Measurements from ENCODE around the gene TRIM7. TPM values are rescaled to one million over a fixed set of nuclear protein-coding genes. Genes with fewer than 3 reads are reported as not detected.

The TRIM7 gene
- total RNA-seq, 1 experiment from 2014 or later = 30.2 TPM

DNA sequence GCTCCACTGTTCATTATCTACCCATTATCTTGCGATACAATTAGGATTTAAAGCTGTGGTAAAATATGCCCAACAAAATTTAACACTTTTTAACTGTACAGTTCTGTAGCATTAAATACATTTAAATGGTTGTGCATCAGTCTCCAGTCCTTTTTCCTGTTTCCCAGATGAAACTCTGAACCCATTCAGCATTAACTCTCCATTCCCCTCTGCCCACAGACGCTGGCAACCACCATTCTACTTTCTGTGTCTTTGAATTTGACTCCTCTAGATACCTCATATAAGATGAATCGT, 2.9 kb upstream of the TRIM7 start:
- H4K20me1 ChIP-seq (ENCODE audit: insufficient read depth) = no peaks in the 10 kb centered on the region
- RAD21 ChIA-PET (ENCODE audit: low non-redundant PET in 1 of 2, low total read pairs in 2 of 2, uncharacterized antibody in 2 of 2, unreplicated experiment in 2 of 2) = interaction anchor here (0.7 to 1.1 kb wide), 2 partner anchors 16 to 35 kb away, joined by 3 to 4 read pairs; no protein-coding TSS in a partner anchor
- H3K36me3 ChIP-seq (ENCODE audit: control insufficient read depth in 1 of 2, insufficient read depth in 2 of 2, low read length in 2 of 2) = no peaks in the 10 kb centered on the region
- H3K4me2 ChIP-seq (ENCODE audit: low read length) = peak overlapping the region; percentile 94
- H3K4me1 ChIP-seq (ENCODE audit: control insufficient read depth in 1 of 2, insufficient read depth in 2 of 2, low read length in 2 of 2) = peaks cover 27 to 60% of the 10 kb centered on the region in 2 experiments
- H3K79me2 ChIP-seq (ENCODE audit: insufficient read depth, low read length) = no peaks in the 10 kb centered on the region; the same call in 1 of the 2 replicates
- no peaks in the 10 kb centered on the region for H3K9me3 ChIP-seq (ENCODE audit: control insufficient read depth in 1 of 2, insufficient read depth in 1 of 2, low read depth in 1 of 2, low read length in 2 of 2)
- peak overlapping the region; percentile 24; the same call in 1 of the 2 replicates for H3K27ac ChIP-seq (ENCODE audit: low read depth, low read length)
- intact Hi-C loops (cut with micrococcal nuclease) = loop anchor here (1.0 to 2.0 kb wide), 3 partner anchors 15 to 35 kb away; partner anchors contain the start of gene TRIM41
- CTCF ChIA-PET = interaction anchor here (0.6 to 2.1 kb wide), 3 partner anchors 27 to 40 kb away, joined by 5 to 9 read pairs (median 9); no protein-coding TSS in a partner anchor
- no peak for DNase-seq (ENCODE audit: low read depth, low spot score)
- H3K9me2 ChIP-seq (ENCODE audit: insufficient read depth) = no peaks in the 10 kb centered on the region
- H3K9ac ChIP-seq (ENCODE audit: low read length) = no peak overlapping the region
- no peaks in the 10 kb centered on the region for H3K27me3 ChIP-seq (ENCODE audit: insufficient read depth, low read length)
- ATAC-seq = no peak
- H2AFZ ChIP-seq (ENCODE audit: low read depth, low read length, poor library complexity, severe bottlenecking) = no peak overlapping the region
- POLR2A ChIA-PET = interaction anchor here (1.1 to 4.3 kb wide), 6 partner anchors 15 to 38 kb away, joined by 4 to 41 read pairs (median 14); partner anchors contain the start of genes RACK1 and TRIM41
- no TSS peak for BruUV-seq (replicated peaks)
- TF ChIP-seq POLR2AphosphoS5 (IDR thresholded peaks at IDR 0.05; ENCODE audit: low read depth, low read length) (no peak), ELF1 (IDR thresholded peaks at IDR 0.05; ENCODE audit: borderline replicate concordance, low read depth) (no peak), EGR1 (IDR thresholded peaks at IDR 0.05; ENCODE audit: low read depth) (no peak), SP1 (IDR thresholded peaks at IDR 0.05; ENCODE audit: low read depth) (no peak), ATF3 (IDR thresholded peaks at IDR 0.05) (no peak), ZFX (IDR thresholded peaks at IDR 0.05) (no peak), SIN3A (IDR thresholded peaks at IDR 0.05; ENCODE audit: low read depth) (no peak)
- H3K4me3 ChIP-seq (replicated peaks in 1 of 2; ENCODE audit: low read depth in 1 of 2, low read length in 2 of 2) = no peak overlapping the region

GRCh38 chr5:181207214-181207959, 2.4 kb upstream of the TRIM7 start:
- Histone ChIP-seq H3K9me2 (ENCODE audit: insufficient read depth) (no peaks in the 10 kb centered on the region), H3K4me2 (ENCODE audit: low read length) (peak overlapping the region; percentile 94), H3K9ac (ENCODE audit: low read length) (peak overlapping the region; percentile 57), H3K27ac (ENCODE audit: low read depth, low read length) (peak overlapping the region; percentile 93), H3K4me1 (ENCODE audit: control insufficient read depth in 1 of 2, insufficient read depth in 2 of 2, low read length in 2 of 2) (peaks cover 27 to 60% of the 10 kb centered on the region in 2 experiments), H3K27me3 (ENCODE audit: insufficient read depth, low read length) (no peaks in the 10 kb centered on the region), H2AFZ (ENCODE audit: low read depth, low read length, poor library complexity, severe bottlenecking) (no peak overlapping the region), H3K9me3 (ENCODE audit: control insufficient read depth in 1 of 2, insufficient read depth in 1 of 2, low read depth in 1 of 2, low read length in 2 of 2) (no peaks in the 10 kb centered on the region), H3K36me3 (ENCODE audit: control insufficient read depth in 1 of 2, insufficient read depth in 2 of 2, low read length in 2 of 2) (no peaks in the 10 kb centered on the region), H3K4me3 (replicated peaks in 1 of 2; ENCODE audit: low read depth in 1 of 2, low read length in 2 of 2) (peak overlapping the region; percentile 30 to 50), H4K20me1 (ENCODE audit: insufficient read depth) (no peaks in the 10 kb centered on the region), H3K79me2 (ENCODE audit: insufficient read depth, low read length) (no peaks in the 10 kb centered on the region; the same call in 1 of the 2 replicates)
- intact Hi-C loops (cut with micrococcal nuclease) = loop anchor here (1.0 to 2.0 kb wide), 3 partner anchors 15 to 34 kb away; partner anchors contain the start of gene TRIM41
- peak; percentile 48 for ATAC-seq
- TF ChIP-seq POLR2AphosphoS5 (IDR thresholded peaks at IDR 0.05; ENCODE audit: low read depth, low read length) = peak; percentile 36; the same call in 1 of the 2 replicates
- TF ChIP-seq, protein P1, sequence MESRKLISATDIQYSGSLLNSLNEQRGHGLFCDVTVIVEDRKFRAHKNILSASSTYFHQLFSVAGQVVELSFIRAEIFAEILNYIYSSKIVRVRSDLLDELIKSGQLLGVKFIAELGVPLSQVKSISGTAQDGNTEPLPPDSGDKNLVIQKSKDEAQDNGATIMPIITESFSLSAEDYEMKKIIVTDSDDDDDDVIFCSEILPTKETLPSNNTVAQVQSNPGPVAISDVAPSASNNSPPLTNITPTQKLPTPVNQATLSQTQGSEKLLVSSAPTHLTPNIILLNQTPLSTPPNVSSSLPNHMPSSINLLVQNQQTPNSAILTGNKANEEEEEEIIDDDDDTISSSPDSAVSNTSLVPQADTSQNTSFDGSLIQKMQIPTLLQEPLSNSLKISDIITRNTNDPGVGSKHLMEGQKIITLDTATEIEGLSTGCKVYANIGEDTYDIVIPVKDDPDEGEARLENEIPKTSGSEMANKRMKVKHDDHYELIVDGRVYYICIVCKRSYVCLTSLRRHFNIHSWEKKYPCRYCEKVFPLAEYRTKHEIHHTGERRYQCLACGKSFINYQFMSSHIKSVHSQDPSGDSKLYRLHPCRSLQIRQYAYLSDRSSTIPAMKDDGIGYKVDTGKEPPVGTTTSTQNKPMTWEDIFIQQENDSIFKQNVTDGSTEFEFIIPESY (IDR thresholded peaks at IDR 0.05; ENCODE audit: extremely low read depth, insufficient replicate concordance, low read length) = no peak
- ChIA-PET POLR2A (interaction anchor here (0.9 to 4.3 kb wide), 7 partner anchors 13 to 38 kb away, joined by 3 to 41 read pairs (median 13); partner anchors contain the start of genes RACK1 and TRIM41), RAD21 (ENCODE audit: low non-redundant PET in 1 of 2, low total read pairs in 2 of 2, uncharacterized antibody in 2 of 2, unreplicated experiment in 2 of 2) (interaction anchor here (0.7 to 1.1 kb wide), 3 partner anchors 15 to 34 kb away, joined by 3 to 7 read pairs (median 4); no protein-coding TSS in a partner anchor), CTCF (interaction anchor here (0.6 to 2.1 kb wide), 3 partner anchors 26 to 39 kb away, joined by 5 to 9 read pairs (median 9); no protein-coding TSS in a partner anchor)
- TSS peak; percentile 40 for BruUV-seq (replicated peaks)
- peak; percentile 86 for DNase-seq (ENCODE audit: low read depth, low spot score)

Measured in HCT116 (cell line).